Smooth muscle cell (in vitro differentiated cells): Measurements from ENCODE around the gene CACNG1. TPM values are rescaled to one million over a fixed set of nuclear protein-coding genes. Genes with fewer than 3 reads are reported as not detected.

ENCODE experiments used
- DNase-seq: peaks from one replicate; lab custom pipeline; 2025; ENCODE audit not compliant: unreplicated experiment; lab: John Stamatoyannopoulos, UW
- H2AFZ ChIP-seq: fragments of 200-600 bp; sonication (generic); 2 replicates; pipeline ENCODE4 v1.6.0; 2016; ENCODE audit warnings: antibody characterized with exemption, low read depth, mild to moderate bottlenecking
- H3F3A ChIP-seq: fragments of 200-600 bp; sonication (generic); 2 replicates; pipeline ENCODE4 v1.6.0; 2017; ENCODE audit warnings: antibody characterized with exemption, low read depth
- H3K27ac ChIP-seq: fragments of 200-600 bp; sonication (generic); 2 replicates; pipeline ENCODE4 v1.5.1; 2016; ENCODE audit warnings: low read depth, mild to moderate bottlenecking
- H3K27me3 ChIP-seq: fragments of 200-600 bp; sonication (generic); 2 replicates; pipeline ENCODE4 v1.6.1; 2016; ENCODE audit warnings: low read depth, mild to moderate bottlenecking
- H3K36me3 ChIP-seq: fragments of 200-600 bp; sonication (generic); 2 replicates; pipeline ENCODE4 v1.5.1; 2016; ENCODE audit warnings: low read depth
- H3K4me1 ChIP-seq: fragments of 200-600 bp; sonication (generic); 2 replicates; pipeline ENCODE4 v1.5.1; 2016; ENCODE audit warnings: low read depth
- H3K4me2 ChIP-seq: fragments of 200-600 bp; sonication (generic); 2 replicates; pipeline ENCODE4 v1.6.0; 2016; ENCODE audit warnings: mild to moderate bottlenecking
- H3K4me3 ChIP-seq: fragments of 200-600 bp; sonication (generic); 2 replicates; pipeline ENCODE4 v1.5.1; 2016; ENCODE audit warnings: mild to moderate bottlenecking
- H3K79me2 ChIP-seq: fragments of 200-600 bp; sonication (generic); 2 replicates; pipeline ENCODE4 v1.6.0; 2016; ENCODE audit warnings: low read depth, mild to moderate bottlenecking
- H3K9ac ChIP-seq: fragments of 200-600 bp; sonication (generic); 2 replicates; pipeline ENCODE4 v1.6.0; 2016; ENCODE audit warnings: low read depth
- H3K9me3 ChIP-seq: fragments of 200-600 bp; sonication (generic); replicated peaks from 2 replicates; pipeline ENCODE4 v1.5.1; 2016; ENCODE audit warnings: low read depth
- H4K20me1 ChIP-seq: fragments of 200-600 bp; sonication (generic); 2 replicates; pipeline ENCODE4 v1.6.0; 2016; ENCODE audit warnings: low read depth
- WGBS: methylation state at CpG from one replicate; pipeline ENCODE4 v1.1.7; 2016; ENCODE audit warnings: low lambda C conversion rate; 5-methylcytosine and 5-hydroxymethylcytosine counted together
- polyA plus RNA-seq: library from polyadenylated mRNA; unstranded; fragments of >200 nt; fragmentation: Nextera tagmentation; extraction: Ambion mirVana; gene quantifications from 2 replicates; pipeline ENCODE4 v1.2.1, GENCODE V29; 2016
- total RNA-seq: library from RNA; depleted of rRNA; stranded (reverse); fragments of >200 nt; gene quantifications from 2 replicates; pipeline ENCODE4 v1.2.3, GENCODE V29; 2014
- TF ChIP-seq, protein P1 (sequence below): fragments of 200-600 bp; sonication (generic); IDR thresholded peaks from 2 replicates; pipeline ENCODE4 v1.5.1; 2017; ENCODE audit warnings: borderline replicate concordance, mild to moderate bottlenecking, antibody characterized with exemption; ENCODE audit not compliant: insufficient read depth, poor library complexity, severe bottlenecking

CACNG1 gene
- total and polyA plus RNA-seq, 2 experiments from 2014 or later, result not detected

DNA sequence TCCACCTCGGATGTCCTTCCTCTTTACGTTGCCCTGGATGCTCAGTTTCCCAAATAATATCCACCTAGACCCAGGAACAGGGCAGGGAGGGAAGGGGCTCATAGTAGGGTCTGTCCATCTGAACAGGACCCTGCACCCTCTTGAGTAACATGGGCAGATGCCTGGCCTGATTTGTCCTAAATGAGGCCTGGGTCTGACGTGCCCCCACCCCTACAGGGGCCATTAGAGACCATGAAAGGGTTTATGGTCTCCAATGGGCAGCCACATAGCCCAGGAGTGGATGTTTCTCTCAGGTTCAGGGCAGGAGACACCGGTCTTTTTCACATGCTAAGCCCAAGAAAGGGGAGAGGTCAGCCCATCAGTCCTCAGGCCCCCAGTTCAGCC, 6.8 kb downstream of the CACNG1 start:
- WGBS, result 78% methylated on average over 4 of the region's 4 CpGs
- DNase-seq, result no peak
- Histone ChIP-seq H3K27me3 (no peaks in the 10 kb centered on the region), H3K4me1 (no peaks in the 10 kb centered on the region), H3K79me2 (no peaks in the 10 kb centered on the region), H2AFZ (no peak overlapping the region), H3K4me2 (no peak overlapping the region), H3K27ac (no peak overlapping the region), H3K4me3 (no peak overlapping the region), H3K36me3 (no peaks in the 10 kb centered on the region), H3K9ac (no peak overlapping the region), H3K9me3 (peaks cover 21% of the 10 kb centered on the region), H3F3A (no peaks in the 10 kb centered on the region), H4K20me1 (no peaks in the 10 kb centered on the region)
- TF ChIP-seq, protein P1, sequence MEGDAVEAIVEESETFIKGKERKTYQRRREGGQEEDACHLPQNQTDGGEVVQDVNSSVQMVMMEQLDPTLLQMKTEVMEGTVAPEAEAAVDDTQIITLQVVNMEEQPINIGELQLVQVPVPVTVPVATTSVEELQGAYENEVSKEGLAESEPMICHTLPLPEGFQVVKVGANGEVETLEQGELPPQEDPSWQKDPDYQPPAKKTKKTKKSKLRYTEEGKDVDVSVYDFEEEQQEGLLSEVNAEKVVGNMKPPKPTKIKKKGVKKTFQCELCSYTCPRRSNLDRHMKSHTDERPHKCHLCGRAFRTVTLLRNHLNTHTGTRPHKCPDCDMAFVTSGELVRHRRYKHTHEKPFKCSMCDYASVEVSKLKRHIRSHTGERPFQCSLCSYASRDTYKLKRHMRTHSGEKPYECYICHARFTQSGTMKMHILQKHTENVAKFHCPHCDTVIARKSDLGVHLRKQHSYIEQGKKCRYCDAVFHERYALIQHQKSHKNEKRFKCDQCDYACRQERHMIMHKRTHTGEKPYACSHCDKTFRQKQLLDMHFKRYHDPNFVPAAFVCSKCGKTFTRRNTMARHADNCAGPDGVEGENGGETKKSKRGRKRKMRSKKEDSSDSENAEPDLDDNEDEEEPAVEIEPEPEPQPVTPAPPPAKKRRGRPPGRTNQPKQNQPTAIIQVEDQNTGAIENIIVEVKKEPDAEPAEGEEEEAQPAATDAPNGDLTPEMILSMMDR, result no peak

DNA sequence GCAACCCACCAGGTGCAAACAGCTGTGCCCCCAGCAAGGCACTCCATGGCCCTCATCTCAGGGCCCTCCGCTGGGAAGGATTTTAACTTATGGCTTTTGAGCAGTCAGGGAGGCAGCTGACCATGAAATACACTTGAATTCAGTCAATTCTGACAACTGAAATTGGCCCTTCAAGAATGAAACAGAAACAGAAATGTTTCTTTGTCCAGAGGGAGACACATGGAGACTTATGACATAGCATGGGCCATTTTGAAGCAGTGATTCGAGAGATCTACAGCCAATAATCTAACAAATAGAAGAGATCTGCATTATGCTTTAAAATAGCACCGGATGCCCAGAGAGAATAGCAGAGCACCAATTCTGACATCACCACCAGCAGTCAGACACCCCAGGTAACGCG, 7.5 kb downstream of the CACNG1 start:
- no peaks in the 10 kb centered on the region for H3K79me2 ChIP-seq
- H3K4me2 ChIP-seq, result no peak overlapping the region
- H3K36me3 ChIP-seq, result no peaks in the 10 kb centered on the region
- WGBS, result 95% methylated on average over 5 of the region's 5 CpGs
- no peak for DNase-seq
- H3K9ac ChIP-seq, result no peak overlapping the region
- H3K27me3 ChIP-seq, result no peaks in the 10 kb centered on the region
- no peak overlapping the region for H2AFZ ChIP-seq
- H3F3A ChIP-seq, result no peaks in the 10 kb centered on the region
- H3K27ac ChIP-seq, result no peak overlapping the region
- no peak overlapping the region for H3K4me3 ChIP-seq
- no peaks in the 10 kb centered on the region for H4K20me1 ChIP-seq
- H3K9me3 ChIP-seq, result peaks cover 21% of the 10 kb centered on the region
- TF ChIP-seq, protein P1, result no peak
- H3K4me1 ChIP-seq, result no peaks in the 10 kb centered on the region

DNA sequence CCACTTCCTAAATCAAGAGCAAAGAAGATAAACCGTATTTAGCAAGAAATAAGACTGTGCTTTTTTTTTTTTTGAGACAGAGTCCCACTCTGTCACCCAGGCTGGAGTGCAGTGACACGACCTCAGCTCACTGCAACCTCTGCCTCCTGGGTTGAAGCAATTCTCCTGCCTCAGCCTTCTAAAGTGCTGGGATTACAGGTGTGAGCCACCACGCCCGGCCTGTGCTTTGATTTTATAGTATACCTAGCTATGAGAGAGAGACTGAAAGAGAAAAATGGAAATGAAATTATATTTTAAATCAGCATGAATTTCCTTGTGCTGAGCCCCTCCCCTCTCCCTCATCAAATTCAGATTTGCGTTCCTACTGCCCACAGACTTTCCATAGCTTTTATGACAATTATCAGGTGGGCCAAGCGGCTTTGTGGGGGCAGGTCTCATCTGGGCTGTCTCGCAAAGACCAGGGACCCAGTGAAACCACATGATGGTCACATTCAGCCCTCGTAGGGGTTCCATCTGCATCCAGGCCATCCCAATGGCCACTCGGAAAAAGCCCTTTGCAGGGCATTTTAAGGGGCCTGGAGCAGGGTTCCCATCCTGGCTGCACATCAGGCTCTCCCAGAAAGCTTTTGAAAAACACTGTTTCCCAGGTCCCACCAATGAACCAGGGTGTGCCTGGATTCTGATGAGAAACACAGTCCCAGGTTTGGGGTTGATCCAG, 8.5 kb downstream of the CACNG1 start:
- H3K27ac ChIP-seq, result no peak overlapping the region
- H3K9ac ChIP-seq, result no peak overlapping the region
- H3K4me1 ChIP-seq, result no peaks in the 10 kb centered on the region
- H3K9me3 ChIP-seq, result peaks cover 16% of the 10 kb centered on the region
- H3K79me2 ChIP-seq, result no peaks in the 10 kb centered on the region
- no peak overlapping the region for H2AFZ ChIP-seq
- H3K27me3 ChIP-seq, result no peaks in the 10 kb centered on the region
- 92% methylated on average over 9 of the region's 9 CpGs for WGBS
- no peak for DNase-seq
- H4K20me1 ChIP-seq, result no peaks in the 10 kb centered on the region
- H3F3A ChIP-seq, result no peaks in the 10 kb centered on the region
- no peaks in the 10 kb centered on the region for H3K36me3 ChIP-seq
- TF ChIP-seq, protein P1, result no peak
- H3K4me3 ChIP-seq, result no peak overlapping the region
- no peak overlapping the region for H3K4me2 ChIP-seq

DNA sequence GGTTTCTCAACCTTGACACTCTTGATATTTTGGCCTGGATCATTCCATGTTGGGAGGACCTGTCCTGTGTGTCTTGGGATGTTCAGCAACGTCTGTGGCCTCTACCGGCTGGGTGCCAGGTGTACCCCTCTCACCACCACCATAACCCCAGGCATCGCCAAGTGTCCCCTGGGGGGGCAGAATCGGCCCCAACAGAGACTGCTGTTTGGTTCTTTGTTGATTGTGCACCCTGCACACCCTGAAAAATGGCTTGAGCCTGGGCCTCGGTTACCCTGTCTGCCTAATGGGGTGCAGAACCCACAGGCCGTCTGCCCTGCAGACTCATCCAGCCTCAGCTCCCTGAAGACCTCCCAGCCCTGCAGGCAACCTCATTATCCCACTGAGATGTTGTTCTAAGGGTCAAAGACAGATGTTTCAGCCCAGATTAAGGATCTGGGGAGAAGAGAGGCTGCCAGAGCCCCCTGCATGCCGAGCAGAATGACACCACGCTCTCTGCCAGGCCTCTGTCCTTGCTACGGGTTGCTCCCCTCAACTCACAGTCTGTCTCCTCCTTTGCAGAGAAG, 9.2 kb downstream of the CACNG1 start:
- TF ChIP-seq, protein P1, result no peak
- WGBS, result 92% methylated on average over 9 of the region's 9 CpGs
- Histone ChIP-seq H3K27me3 (no peaks in the 10 kb centered on the region), H3K9ac (no peak overlapping the region), H3K4me1 (no peaks in the 10 kb centered on the region), H3K4me3 (no peak overlapping the region), H3K36me3 (no peaks in the 10 kb centered on the region), H2AFZ (no peak overlapping the region), H3K79me2 (no peaks in the 10 kb centered on the region), H4K20me1 (no peaks in the 10 kb centered on the region), H3K27ac (no peak overlapping the region), H3F3A (no peaks in the 10 kb centered on the region), H3K4me2 (no peak overlapping the region), H3K9me3 (peaks cover 11% of the 10 kb centered on the region)
- DNase-seq, result no peak
